GM12878 (cell line): ENCODE data around the gene PRKAR1A. TPM values are rescaled to one million over a fixed set of nuclear protein-coding genes. Genes with fewer than 3 reads are reported as not detected.

Experiments
- RAD21 ChIP-seq: IDR thresholded peaks from 2 replicates; pipeline ENCODE4 v1.6.1; 2011; ENCODE audit warnings: mild to moderate bottlenecking, low read depth, low read length, moderate library complexity; ENCODE audit not compliant: insufficient read depth
- SMAD1 ChIP-seq: fragments of 450-650 bp; IDR thresholded peaks from 2 replicates; pipeline ENCODE4 v1.6.1; 2018; ENCODE audit warnings: mild to moderate bottlenecking, low read depth; ENCODE audit not compliant: partially characterized antibody
- polyA plus RNA-seq, 11 experiments: library from polyadenylated mRNA; depleted of rRNA in 4 of 11; unstranded in 6 of 11; stranded (reverse) in 5 of 11; fragments of >200 nt; fragmentation: Nextera tagmentation in 4 of 11; fragmentation: Illumina TruSeq in 1 of 11; extraction: Ambion mirVana in 4 of 11; extraction: Trizol in 1 of 11; gene quantifications; 1 replicate in 1 of 11; 2 replicates in 10 of 11; pipeline versions ENCODE4 v1.2.1 to v1.2.3, GENCODE V29; 2011 to 2016; ENCODE audit warnings: inconsistent platforms in 2 of 11, missing spikeins in 2 of 11, low read depth in 1 of 11
- total RNA-seq, 4 experiments: library from RNA; depleted of rRNA in 3 of 4; stranded (reverse); fragments of >200 nt in 3 of 4; fragmentation: Illumina TruSeq in 1 of 4; extraction: Trizol in 1 of 4; gene quantifications; 2 replicates each; pipeline versions ENCODE4 v1.2.1 to v1.2.3, GENCODE V29; 2013 to 2021
- TF ChIP-seq, protein P1 (sequence below): fragments of 450-650 bp; IDR thresholded peaks from 2 replicates; pipeline ENCODE4 v1.6.1; 2016; ENCODE audit warnings: mild to moderate bottlenecking, moderate library complexity, borderline replicate concordance
- TF ChIP-seq, protein P2 (sequence below): fragments of 450-650 bp; IDR thresholded peaks from 2 replicates; pipeline ENCODE4 v1.6.1; 2017; ENCODE audit warnings: mild to moderate bottlenecking

The PRKAR1A gene
- total and polyA plus RNA-seq, 10 of the 15 experiments (the other 5 are each of a cell fraction or from before 2014, with no cell fraction given), result 29.1 to 200 (median 125) TPM

DNA sequence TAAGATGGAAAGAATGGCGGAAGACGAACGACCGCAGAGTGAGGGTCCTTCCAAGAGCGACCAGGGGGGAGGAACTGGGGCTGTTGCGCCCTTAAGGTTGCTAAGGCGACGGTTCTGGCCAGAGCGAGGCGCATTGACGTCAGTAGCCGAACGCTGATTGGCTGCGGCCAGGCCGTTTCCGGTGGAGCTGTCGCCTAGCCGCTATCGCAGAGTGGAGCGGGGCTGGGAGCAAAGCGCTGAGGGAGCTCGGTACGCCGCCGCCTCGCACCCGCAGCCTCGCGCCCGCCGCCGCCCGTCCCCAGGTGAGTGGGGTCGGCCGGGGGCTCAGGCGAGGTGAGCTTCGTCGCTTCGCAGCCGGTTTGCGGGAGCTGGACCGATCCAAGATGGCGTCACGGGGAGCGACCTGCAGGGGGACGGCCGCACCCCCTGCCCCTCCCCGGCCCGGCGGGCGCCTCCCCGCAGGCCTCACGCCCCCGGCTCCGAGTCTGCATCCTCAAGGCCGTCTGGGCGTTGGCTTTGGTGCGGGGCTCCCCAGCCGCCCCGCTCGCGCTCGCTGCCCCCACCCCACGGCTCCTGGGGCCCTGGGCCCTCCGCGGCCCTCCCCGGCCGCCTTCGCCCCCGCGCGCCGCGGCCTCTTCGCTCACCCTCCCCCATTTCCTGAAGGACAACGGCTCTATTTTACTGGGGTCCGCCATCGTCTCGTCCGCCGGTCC is at the start of gene PRKAR1A (continued):
- TF ChIP-seq, protein P1, sequence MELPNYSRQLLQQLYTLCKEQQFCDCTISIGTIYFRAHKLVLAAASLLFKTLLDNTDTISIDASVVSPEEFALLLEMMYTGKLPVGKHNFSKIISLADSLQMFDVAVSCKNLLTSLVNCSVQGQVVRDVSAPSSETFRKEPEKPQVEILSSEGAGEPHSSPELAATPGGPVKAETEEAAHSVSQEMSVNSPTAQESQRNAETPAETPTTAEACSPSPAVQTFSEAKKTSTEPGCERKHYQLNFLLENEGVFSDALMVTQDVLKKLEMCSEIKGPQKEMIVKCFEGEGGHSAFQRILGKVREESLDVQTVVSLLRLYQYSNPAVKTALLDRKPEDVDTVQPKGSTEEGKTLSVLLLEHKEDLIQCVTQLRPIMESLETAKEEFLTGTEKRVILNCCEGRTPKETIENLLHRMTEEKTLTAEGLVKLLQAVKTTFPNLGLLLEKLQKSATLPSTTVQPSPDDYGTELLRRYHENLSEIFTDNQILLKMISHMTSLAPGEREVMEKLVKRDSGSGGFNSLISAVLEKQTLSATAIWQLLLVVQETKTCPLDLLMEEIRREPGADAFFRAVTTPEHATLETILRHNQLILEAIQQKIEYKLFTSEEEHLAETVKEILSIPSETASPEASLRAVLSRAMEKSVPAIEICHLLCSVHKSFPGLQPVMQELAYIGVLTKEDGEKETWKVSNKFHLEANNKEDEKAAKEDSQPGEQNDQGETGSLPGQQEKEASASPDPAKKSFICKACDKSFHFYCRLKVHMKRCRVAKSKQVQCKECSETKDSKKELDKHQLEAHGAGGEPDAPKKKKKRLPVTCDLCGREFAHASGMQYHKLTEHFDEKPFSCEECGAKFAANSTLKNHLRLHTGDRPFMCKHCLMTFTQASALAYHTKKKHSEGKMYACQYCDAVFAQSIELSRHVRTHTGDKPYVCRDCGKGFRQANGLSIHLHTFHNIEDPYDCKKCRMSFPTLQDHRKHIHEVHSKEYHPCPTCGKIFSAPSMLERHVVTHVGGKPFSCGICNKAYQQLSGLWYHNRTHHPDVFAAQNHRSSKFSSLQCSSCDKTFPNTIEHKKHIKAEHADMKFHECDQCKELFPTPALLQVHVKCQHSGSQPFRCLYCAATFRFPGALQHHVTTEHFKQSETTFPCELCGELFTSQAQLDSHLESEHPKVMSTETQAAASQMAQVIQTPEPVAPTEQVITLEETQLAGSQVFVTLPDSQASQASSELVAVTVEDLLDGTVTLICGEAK, result peak; percentile 80; the same call in 1 of the 2 replicates
- no peak for TF ChIP-seq RAD21
- no peak for TF ChIP-seq SMAD1
- TF ChIP-seq, protein P2, sequence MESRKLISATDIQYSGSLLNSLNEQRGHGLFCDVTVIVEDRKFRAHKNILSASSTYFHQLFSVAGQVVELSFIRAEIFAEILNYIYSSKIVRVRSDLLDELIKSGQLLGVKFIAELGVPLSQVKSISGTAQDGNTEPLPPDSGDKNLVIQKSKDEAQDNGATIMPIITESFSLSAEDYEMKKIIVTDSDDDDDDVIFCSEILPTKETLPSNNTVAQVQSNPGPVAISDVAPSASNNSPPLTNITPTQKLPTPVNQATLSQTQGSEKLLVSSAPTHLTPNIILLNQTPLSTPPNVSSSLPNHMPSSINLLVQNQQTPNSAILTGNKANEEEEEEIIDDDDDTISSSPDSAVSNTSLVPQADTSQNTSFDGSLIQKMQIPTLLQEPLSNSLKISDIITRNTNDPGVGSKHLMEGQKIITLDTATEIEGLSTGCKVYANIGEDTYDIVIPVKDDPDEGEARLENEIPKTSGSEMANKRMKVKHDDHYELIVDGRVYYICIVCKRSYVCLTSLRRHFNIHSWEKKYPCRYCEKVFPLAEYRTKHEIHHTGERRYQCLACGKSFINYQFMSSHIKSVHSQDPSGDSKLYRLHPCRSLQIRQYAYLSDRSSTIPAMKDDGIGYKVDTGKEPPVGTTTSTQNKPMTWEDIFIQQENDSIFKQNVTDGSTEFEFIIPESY, result no peak
